Panc1 (cell line): ENCODE results near the gene CALD1.

ENCODE experiments used
- POLR2AphosphoS5 ChIP-seq: IDR thresholded peaks from 2 replicates; pipeline ENCODE4 v1.6.1; 2012; ENCODE audit warnings: mild to moderate bottlenecking, low read depth, low read length, moderate library complexity
- SIN3A ChIP-seq: IDR thresholded peaks from 2 replicates; pipeline ENCODE4 v1.6.1; 2012; ENCODE audit warnings: low read depth, mild to moderate bottlenecking, low read length, moderate library complexity, borderline replicate concordance; ENCODE audit not compliant: insufficient read depth
- TCF7L2 ChIP-seq: IDR thresholded peaks from 2 replicates; pipeline ENCODE4 v1.6.1; 2011; ENCODE audit warnings: mild to moderate bottlenecking, low read depth, low read length, inconsistent platforms
- TF ChIP-seq, protein P1 (sequence below): fragments of 450-650 bp; IDR thresholded peaks from 2 replicates; pipeline ENCODE4 v1.5.1; 2017; ENCODE audit warnings: mild to moderate bottlenecking
- TF ChIP-seq, protein P2 (sequence below), 2 experiments: IDR thresholded peaks; 2 replicates each; pipeline ENCODE4 v1.6.1; 2011 to 2012; ENCODE audit warnings: low read depth in 2 of 2, control low read depth in 1 of 2, low read length in 1 of 2, mild to moderate bottlenecking in 1 of 2, moderate library complexity in 1 of 2; ENCODE audit not compliant: insufficient read depth in 1 of 2

DNA sequence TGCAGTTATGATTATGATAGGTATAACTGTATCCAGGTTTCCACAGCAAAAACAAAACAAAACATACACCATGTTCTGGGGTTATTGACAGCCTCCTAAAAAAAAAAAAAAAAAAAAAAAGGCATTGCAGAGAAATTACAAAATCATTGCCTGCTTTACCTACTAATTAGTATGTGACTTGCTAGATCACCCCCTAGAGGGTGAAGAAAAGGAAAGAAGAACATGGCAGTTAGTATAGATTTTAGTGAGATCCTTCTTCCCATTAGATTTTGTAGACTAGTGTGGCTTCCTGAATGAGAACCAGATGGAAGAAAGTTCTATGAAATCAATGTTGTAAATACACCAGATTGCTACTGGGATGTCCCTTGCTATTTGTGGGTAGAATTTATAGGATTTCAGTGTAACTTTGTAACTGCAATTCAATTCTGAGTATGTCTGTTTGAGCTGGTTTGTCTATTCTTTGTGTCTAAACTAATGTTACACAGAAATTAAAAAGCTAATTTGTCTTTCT lies 182.9 kb downstream of the CALD1 start:
- no peak for TF ChIP-seq TCF7L2
- TF ChIP-seq, protein P1, sequence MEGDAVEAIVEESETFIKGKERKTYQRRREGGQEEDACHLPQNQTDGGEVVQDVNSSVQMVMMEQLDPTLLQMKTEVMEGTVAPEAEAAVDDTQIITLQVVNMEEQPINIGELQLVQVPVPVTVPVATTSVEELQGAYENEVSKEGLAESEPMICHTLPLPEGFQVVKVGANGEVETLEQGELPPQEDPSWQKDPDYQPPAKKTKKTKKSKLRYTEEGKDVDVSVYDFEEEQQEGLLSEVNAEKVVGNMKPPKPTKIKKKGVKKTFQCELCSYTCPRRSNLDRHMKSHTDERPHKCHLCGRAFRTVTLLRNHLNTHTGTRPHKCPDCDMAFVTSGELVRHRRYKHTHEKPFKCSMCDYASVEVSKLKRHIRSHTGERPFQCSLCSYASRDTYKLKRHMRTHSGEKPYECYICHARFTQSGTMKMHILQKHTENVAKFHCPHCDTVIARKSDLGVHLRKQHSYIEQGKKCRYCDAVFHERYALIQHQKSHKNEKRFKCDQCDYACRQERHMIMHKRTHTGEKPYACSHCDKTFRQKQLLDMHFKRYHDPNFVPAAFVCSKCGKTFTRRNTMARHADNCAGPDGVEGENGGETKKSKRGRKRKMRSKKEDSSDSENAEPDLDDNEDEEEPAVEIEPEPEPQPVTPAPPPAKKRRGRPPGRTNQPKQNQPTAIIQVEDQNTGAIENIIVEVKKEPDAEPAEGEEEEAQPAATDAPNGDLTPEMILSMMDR: no peak
- TF ChIP-seq POLR2AphosphoS5: no peak
- TF ChIP-seq SIN3A: no peak
- TF ChIP-seq, protein P2, sequence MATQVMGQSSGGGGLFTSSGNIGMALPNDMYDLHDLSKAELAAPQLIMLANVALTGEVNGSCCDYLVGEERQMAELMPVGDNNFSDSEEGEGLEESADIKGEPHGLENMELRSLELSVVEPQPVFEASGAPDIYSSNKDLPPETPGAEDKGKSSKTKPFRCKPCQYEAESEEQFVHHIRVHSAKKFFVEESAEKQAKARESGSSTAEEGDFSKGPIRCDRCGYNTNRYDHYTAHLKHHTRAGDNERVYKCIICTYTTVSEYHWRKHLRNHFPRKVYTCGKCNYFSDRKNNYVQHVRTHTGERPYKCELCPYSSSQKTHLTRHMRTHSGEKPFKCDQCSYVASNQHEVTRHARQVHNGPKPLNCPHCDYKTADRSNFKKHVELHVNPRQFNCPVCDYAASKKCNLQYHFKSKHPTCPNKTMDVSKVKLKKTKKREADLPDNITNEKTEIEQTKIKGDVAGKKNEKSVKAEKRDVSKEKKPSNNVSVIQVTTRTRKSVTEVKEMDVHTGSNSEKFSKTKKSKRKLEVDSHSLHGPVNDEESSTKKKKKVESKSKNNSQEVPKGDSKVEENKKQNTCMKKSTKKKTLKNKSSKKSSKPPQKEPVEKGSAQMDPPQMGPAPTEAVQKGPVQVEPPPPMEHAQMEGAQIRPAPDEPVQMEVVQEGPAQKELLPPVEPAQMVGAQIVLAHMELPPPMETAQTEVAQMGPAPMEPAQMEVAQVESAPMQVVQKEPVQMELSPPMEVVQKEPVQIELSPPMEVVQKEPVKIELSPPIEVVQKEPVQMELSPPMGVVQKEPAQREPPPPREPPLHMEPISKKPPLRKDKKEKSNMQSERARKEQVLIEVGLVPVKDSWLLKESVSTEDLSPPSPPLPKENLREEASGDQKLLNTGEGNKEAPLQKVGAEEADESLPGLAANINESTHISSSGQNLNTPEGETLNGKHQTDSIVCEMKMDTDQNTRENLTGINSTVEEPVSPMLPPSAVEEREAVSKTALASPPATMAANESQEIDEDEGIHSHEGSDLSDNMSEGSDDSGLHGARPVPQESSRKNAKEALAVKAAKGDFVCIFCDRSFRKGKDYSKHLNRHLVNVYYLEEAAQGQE (IDR thresholded peaks at IDR 0.05; ENCODE audit: insufficient read depth in 1 of 2, low read depth in 2 of 2, low read length in 1 of 2): no peak
